Measurements from ENCODE around the gene KRTAP12-2. TPM values are rescaled to one million over a fixed set of nuclear protein-coding genes. Genes with fewer than 3 reads are reported as not detected.
"Not testable (repeated sequence)": the region's sequence is repeated elsewhere in the genome, so short reads cannot be mapped to it uniquely, and the experiment has no call there.

The KRTAP12-2 gene
- total RNA-seq, 2 donors from 2014 or later, result not detected

DNA sequence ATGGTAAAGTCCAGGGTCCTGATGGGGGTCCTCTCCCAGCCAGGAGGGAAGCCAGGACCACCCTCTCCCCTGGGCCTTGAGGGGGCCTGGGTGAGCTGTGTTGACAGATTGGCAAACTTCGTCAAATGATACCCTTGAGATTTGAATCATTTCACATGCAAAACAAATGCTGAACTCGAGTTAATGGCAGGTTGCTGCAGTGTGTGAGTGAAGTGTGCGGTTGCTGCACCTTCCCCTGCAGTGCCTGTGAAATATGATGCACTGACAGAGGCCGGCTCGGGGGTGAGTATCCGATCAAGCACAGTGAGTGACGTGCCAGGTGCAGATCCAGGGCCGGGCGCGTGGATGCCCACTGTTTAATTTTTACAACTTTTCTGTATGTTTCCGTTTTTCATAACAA is 20.9 kb upstream of the KRTAP12-2 start:
- no peak for ATAC-seq
- no peak for DNase-seq
- intact Hi-C loops (cut with DNase I, micrococcal nuclease), result no loop called here

DNA sequence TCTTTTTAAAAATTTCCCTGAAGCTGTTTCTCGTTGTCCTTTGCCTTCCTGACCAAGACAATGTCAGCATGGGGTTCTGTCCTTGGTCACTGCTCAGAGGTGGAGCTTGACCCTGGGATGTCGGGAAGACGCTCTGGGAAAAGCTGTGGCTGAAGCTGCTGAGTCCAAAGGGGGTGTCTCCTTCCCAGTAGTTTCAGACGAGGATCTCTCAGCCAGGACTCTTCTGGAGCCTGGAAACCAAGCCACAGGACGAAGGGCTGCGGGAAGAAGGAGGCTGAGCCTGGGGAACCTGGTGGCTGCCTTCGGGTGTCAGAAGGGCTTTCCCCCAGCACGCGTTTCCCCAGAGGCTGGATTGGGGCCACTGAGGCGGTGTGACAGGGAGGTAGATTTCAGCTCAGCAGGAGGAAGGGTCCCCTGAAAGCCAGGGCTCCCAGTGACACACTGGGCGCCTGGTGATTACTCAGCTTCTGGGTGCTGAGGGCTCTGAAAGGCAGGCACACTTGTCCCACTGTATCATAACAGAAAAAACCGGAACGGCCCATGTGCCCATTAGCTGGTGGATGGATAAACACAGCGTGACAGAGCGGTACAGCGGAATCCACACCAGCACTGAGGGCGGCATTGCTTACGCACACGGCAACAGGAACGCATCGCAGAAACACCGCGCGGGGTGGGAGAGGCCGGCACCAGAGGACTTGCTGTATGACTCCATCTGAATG is 20.3 kb upstream of the KRTAP12-2 start:
- DNase-seq (no peak), ATAC-seq (no peak)
- intact Hi-C loops (cut with DNase I, micrococcal nuclease), result no loop called here

DNA sequence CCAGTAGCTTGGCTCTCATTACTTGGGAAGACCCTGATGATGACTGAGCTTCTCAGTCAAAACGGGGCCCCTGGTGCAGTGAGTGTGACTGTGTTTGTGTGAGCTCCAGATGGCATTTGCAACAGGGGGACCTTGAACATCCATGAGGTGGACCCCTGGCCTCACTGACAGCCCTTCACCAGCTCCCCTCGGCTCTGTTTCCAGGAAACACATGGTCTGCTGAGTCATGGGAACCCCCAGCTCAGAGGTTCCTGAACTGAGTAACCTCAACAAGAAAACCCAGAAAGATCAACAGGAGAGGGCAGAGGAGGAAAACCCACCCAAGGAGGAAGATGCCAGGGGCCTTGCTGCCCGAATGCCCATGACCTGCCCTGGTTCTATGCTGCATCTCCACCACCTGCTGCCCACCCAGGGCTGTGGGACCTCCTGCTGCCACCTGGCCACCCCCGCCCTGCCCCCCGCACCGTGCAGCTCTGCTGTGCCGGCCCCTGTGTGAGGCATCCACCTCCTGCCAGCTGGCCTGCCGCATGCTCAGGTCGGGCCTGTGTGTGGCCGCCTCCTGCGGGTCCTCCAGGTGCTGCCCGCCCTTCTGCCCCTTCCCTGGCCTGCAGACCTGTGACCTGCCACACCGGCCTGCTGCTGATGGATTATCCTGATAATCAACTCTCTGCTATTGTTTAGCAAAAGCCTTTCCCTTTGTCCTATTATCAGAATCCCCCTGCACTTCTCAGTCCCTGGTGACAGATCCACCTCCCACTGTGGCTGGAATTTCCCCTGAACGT is 19.5 kb upstream of the KRTAP12-2 start:
- DNase-seq (no peak), ATAC-seq (no peak)
- intact Hi-C loops (cut with DNase I, micrococcal nuclease), result no loop called here

DNA sequence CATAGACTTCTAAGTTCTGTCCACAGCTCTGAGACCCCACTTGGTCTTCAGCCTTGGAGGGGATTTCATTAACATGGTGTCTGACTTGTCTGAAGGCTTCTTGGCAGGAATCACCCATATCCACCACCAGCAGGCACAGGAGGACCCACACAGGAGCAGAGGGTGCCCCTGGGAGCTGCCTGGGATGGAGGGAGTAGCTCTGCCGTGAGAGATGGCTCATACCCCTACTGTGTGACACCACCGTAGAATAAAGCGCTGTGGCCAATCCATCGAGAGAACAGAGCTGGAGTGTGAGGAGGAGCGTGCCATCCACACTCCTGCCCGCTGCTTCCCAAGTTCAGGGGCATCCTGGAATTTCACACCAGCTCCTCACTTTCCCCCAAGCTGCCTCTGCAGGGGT is 18.3 kb upstream of the KRTAP12-2 start:
- ATAC-seq; intact Hi-C loops (cut with DNase I, micrococcal nuclease); DNase-seq: not testable (repeated sequence)

DNA sequence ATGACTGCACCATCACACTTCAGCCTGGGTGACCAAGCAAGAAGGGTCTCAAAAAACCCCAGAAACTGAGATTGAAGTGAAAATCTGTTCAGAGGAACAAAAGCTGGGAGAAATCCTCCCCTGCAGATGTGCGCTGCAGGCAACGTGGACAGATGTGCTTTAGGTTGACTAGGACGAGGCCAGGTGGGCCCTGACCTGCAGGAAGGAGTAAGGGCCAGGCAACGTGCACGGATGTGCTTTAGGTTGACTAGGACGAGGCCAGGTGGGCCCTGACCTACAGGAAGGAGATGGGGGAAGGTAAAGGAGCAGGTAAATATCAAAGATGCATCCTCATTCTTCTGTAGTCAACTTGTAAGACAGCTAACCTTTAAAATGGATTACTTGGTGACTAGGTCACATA is 17.8 kb upstream of the KRTAP12-2 start:
- intact Hi-C loops (cut with DNase I, micrococcal nuclease), result no loop called here
- ATAC-seq, result no peak
- no peak for DNase-seq

DNA sequence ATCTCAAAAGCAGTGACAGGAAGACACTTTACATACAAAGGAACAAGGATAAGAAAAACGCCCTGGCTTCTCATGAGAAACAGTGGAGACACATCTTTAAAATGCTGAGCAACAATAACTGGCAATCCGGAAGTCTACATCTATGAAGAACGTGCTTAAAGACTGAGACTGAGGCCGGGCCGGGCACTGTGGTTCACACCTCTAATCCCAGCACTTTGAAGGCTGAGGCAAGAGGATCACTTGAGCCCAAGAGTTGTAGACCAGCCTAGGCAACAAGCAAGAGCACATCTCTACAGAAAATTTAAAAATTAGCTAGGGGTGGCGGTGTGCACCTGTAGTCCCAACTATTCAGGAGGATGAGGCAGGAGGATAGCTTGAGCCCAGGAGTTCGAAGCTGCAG is 17.4 kb upstream of the KRTAP12-2 start:
- intact Hi-C loops (cut with DNase I, micrococcal nuclease), result no loop called here
- ATAC-seq (no peak), DNase-seq (no peak)

DNA sequence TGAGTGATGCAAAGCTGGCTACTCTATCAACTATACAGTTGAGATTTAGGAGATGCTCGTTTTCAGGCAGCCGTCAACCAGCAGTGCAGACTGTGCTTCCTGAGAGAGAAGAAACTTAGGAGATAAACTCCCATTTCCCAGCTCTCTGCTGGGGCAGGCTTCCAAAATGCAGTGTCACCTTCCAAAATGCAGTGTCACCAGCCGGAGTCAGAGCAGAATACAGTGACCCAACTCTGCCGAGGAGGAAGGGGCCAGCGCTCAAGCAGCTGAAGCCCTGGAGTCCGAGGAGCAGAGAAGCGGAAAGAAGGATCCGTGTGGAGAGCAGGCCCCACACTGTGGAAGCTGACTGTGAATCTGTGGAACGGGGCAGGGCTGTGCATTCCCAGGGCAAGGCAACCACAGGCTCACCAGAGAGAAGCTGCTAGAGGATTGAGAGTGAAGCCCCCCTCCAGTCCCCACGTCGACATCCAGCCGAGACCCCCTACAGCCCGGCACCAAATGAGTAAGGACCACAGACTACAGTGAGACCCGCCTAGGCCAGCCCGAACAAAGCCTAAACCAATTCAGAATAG is 15.9 kb upstream of the KRTAP12-2 start:
- DNase-seq (no peak), ATAC-seq (no peak)
- intact Hi-C loops (cut with DNase I, micrococcal nuclease), result no loop called here

DNA sequence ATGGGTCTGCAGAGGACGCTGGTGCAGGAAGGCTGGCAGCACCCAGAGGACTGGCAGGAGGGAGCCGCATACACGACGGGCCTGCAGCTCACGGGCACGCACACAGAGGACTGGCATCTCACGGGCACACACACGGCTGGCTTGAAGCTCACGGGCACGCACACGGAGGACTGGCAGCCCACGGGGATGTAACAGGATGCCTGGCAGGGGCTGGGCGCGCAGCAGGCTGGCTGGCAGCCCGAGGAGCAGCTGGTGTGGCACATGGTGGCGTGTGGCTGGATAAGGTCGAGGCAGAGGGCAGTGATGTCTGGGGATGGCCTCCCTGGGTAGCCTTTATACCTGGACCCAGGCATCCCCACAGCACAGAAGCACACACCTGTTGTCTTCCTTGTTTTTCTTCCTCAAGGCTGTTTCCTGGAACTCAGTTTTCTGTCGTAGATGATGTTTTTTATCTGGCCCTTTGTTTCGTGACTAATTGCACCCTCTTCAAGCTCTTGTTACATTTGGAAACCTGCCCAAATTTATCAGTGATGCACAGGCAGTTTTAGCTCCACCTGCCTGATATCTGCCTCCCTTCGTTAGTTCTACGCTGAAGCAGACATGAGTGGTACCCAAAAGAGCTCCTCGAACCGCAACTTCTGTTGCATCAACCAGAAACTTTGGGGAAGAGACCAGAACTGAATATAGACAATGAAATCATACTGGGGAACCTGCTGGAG is 15.3 kb upstream of the KRTAP12-2 start, which contains the start of gene KRTAP12-1:
KRTAP12-1 (minus strand) TSS at position 303 of the 719 bp plus-strand sequence; CDS start at position 263, 40 bp downstream.
- DNase-seq (no peak), ATAC-seq (no peak)
- intact Hi-C loops (cut with DNase I, micrococcal nuclease), result no loop called here

DNA sequence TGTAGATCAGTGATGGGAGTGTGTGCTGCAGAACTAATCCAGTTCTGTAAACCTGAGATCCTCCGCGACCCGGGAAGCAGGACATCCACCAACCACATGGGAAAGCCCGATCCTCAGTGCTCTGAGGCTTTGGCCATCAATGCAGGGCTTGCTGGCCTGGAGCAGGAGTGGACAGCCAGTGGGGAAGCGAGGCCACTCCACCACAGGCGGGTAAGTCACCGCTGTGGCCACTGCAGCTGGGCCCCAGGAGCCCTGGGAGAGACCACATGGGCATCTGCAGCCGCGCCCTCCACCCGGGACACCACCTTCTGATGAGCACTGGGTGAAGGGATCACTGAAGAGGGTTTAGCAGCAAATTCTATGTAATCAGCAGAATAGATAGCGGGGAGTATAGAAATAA is 14.4 kb upstream of the KRTAP12-2 start:
- DNase-seq, result no peak
- intact Hi-C loops (cut with DNase I, micrococcal nuclease), result no loop called here
- no peak for ATAC-seq

DNA sequence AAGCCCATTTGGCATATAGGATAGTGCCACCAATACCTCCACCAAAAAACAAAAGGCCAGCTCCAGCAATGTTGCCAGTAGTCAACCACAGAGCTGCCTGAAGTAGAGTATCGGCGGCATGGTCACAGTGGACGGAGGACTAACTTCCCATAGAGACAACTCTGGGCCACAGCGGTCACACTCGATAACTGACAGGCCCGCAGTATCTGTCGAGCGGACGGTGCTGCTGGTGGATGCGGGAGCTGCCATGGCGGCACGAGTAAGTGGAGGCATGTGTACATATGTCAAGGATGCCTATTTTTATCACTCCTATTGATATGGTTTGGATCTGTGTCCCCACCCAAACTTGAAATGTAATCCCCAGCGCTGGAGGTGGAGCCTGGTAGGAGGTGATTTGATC is 11.2 kb upstream of the KRTAP12-2 start:
- ATAC-seq (no peak), DNase-seq (no peak)
- intact Hi-C loops (cut with DNase I, micrococcal nuclease), result no loop called here

DNA sequence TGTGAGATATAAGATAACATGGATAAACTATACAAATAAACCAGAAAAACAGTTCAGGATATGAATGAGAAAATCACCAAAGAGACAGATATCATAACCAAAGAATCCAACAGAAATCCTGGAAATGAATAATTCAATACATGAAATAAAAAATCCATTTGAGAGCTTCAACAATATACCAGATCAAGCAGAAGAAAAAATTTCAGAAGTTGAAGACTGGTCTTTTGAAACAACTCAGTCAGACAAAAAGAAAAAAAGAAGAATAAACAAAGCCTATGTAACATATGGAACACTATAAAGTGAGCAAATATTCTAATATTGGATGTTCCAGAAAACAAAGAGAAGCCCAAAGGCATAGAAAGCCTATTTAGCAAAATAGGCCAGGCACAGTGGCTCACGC is 5.2 kb upstream of the KRTAP12-2 start:
- intact Hi-C loops (cut with DNase I, micrococcal nuclease), result no loop called here
- DNase-seq, result no peak
- no peak for ATAC-seq

DNA sequence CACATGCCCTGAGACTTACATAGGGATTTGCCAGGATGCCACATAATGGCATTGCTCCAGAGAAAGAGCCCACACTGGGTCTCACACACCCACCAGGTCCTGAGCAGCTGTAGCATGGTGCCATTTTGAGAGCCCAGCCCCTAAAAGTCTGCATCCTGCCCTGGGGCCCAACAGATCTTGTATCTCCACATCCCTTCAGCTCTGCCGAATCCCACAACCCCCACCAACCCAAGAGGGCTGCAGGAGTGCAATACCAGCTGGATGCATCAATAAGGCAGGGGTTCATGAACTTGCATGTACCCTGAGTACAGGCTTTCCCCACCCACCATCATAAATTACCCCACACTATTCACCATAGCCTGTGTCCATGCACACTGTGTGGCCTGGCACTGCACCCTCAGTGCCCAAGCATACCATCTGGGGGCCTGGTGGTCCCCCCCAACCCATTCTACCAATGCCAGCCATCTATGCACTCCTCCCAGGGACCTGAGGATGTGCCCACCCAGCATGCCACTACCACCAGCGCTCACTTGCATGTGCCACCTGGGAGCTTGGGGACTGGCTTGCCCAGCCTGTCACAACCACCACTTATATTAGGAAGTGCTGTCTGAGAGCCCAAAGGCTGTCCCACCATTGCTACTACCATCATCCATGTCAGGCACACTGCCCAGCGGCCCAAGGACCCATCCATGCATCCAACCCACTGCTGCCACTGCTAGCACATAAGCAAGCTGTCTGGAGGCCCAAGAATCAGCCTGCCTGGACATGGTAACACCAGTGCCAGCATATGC is 4.1 kb upstream of the KRTAP12-2 start:
- DNase-seq, result no peak
- intact Hi-C loops (cut with DNase I, micrococcal nuclease), result no loop called here
- ATAC-seq, result no peak

DNA sequence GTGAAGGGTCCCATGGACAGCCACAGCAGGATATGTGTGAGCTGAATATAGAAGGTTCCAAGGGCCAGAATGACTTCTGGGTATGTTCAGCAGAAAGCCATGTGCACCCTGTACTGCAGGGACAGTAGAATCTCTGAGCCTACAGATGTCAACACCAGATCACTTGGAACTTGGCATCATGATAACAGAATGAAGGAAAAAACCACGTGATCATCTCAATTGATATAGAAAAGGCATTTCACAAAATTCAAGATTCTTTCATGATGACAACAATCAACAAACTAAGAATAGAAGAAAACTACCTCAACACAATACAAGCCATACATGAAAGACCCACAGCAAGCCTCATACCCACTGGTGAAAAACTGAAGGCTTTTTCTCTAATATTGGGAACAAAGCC is 885 bp upstream of the KRTAP12-2 start:
- intact Hi-C loops (cut with DNase I, micrococcal nuclease), result no loop called here
- ATAC-seq (no peak), DNase-seq (no peak)

DNA sequence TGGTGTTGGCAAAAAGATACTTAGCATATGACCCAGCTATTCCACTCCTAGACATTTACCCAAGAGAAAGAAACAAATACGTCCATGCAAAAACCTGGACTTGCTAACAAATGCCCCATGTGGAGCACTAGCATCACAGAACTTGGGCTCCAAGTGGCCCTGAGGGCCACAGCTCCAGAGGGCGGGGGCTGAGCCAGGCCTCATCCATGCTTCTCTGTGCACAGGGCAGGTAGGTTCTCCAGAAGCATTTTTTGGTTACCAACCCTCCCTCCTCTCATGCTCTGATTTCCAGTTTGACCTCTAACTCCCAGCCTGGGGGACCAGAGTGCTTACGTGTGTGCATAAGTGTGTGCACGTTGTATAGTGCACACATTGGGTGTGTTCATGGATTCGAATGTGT is 2.0 kb downstream of the KRTAP12-2 start:
- ATAC-seq (no peak), DNase-seq (no peak)
- intact Hi-C loops (cut with DNase I, micrococcal nuclease), result no loop called here

DNA sequence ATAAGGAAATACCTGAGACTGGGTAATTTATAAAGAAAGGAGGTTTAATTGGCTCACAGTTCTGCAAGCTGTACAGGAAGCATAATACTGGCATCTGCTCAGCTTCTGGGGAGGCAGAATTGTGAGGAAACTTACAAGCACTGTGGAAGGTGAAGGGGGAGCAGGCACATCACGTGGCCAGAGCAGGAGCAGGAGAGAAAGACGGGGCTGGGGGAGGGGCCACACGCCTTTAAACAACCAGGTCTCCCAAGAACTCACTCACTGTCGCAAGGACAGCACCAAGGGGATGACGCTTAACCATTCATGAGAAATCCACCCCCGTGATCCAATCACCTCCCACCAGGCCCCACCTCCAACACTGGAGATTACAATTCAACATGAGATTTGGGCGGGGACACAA is 5.2 kb downstream of the KRTAP12-2 start:
- DNase-seq, ATAC-seq: not testable (repeated sequence)

DNA sequence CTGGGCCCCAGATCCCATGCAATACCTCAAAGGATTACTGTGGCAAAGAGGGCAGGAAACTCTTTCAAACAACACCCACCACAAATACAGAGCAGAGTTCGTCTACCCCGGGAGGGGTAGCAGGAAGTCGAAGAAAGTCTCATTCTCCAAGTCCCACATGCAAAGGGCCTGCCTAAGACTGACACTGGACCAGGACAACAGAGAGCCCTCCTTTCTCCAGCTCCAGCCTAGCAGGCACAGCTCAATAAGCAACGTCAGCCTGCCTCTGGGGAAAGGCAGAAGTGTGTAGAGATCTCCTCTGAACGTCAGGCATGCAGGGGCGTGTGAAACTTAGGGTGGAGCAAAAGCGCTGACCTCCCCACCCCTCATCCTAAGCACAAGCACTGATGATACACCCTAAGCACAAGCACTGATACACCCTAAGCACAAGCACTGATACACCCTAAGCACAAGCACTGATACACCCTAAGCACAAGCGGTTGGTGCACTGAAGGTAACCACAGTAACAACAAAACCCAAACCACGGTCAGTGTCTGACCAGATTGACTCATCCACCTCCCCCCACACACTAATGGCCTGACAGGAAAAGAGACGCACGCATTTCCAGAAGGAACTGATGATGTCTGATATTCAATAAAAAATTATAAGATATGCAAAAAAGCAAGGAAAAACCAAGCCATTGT is 7.7 kb downstream of the KRTAP12-2 start:
- intact Hi-C loops (cut with DNase I, micrococcal nuclease), result no loop called here
- ATAC-seq (no peak), DNase-seq (no peak)

More for the DNA sequence above, 5.2 kb downstream of the KRTAP12-2 start:
- intact Hi-C loops (cut with DNase I, micrococcal nuclease), result not testable (repeated sequence)

DNA sequence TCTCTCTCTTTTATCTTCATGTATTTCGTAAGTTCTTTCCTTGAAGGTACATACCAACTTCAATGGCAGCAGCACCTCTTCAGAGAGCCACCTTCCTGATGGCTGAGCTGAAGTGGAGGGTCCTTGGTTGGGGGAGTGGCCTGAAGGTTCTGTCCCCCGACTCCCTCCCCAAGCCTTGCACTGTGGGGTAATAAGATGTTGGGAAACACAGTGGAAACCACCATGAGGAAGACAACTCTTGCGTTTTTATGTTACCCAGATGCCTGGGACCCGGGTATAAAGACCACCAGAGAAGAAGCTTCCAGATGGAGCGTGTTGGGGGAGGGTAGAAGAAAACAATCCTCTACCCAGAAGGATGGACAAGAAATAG is 8.2 kb downstream of the KRTAP12-2 start:
- no peak for DNase-seq
- ATAC-seq, result no peak
- intact Hi-C loops (cut with DNase I, micrococcal nuclease), result no loop called here
